Measurements from ENCODE around the gene SEMA6B.

GRCh38 chr19:4506449-4507149 lies 52.9 kb downstream of the SEMA6B start:
- TF ChIP-seq POLR2A (IDR thresholded peaks at IDR 0.05; ENCODE audit: low read depth, low read length) (no peak), POU2F2 (IDR thresholded peaks at IDR 0.05; ENCODE audit: low read depth, low read length) (no peak), POLR2AphosphoS5 (IDR thresholded peaks at IDR 0.05; ENCODE audit: low read depth, low read length) (no peak)
